Measurements from ENCODE around the gene C19orf44.
"Not testable (repeated sequence)": the region's sequence is repeated elsewhere in the genome, so short reads cannot be mapped to it uniquely, and the experiment has no call there.

Gene C19orf44

DNA sequence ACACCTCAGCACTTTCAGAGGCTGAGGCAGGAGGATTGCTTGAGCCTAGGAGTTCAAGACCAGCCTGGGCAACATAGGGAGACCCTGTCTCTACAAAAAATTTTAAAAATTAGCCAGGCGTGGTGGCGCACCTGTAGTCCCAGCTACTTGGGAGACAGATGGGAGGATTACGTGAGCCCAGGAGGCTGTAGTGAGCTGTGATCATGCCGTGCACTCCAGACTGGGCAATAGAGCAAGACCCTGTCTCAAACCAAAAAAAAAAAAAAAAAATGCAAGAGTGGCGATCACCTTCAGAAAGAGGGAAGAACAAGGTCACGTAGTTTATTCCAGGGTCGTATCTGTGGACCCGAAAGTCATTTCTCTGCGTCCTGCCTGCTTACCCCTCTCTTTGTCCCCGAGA lies 16.4 kb downstream of the C19orf44 start:
- not testable (repeated sequence) for H2BK15ac ChIP-seq (replicated peaks; ENCODE audit: low read depth); H4K5ac ChIP-seq (ENCODE audit: low read length); H3K79me2 ChIP-seq (ENCODE audit: control insufficient read depth, insufficient read depth, low read length); H3K4me1 ChIP-seq (ENCODE audit: control insufficient read depth, low read depth, low read length); H3K9ac ChIP-seq (ENCODE audit: low read length); H3K36me3 ChIP-seq (ENCODE audit: control insufficient read depth, insufficient read depth, low read length); H3K4ac ChIP-seq (ENCODE audit: low read depth, low read length); H3K27ac ChIP-seq (ENCODE audit: low read depth, low read length); H3K79me1 ChIP-seq (ENCODE audit: low read length); H3K4me3 ChIP-seq (ENCODE audit: low read length); H3K23ac ChIP-seq (ENCODE audit: low read length); H2BK120ac ChIP-seq (ENCODE audit: low read depth, low read length); H3K4me2 ChIP-seq (ENCODE audit: low read length); H3K56ac ChIP-seq (ENCODE audit: low read length); H4K8ac ChIP-seq (ENCODE audit: low read depth, low read length); H2AK5ac ChIP-seq (ENCODE audit: low read length); DNase-seq; H3K18ac ChIP-seq (ENCODE audit: low read length); H3K27me3 ChIP-seq (ENCODE audit: insufficient read depth, low read length, poor library complexity); H2BK5ac ChIP-seq (ENCODE audit: low read length)
- no CpG with 5 or more reads among the region's 10 CpGs for WGBS (ENCODE audit: extremely low coverage, insufficient coverage, low lambda C conversion rate)

DNA sequence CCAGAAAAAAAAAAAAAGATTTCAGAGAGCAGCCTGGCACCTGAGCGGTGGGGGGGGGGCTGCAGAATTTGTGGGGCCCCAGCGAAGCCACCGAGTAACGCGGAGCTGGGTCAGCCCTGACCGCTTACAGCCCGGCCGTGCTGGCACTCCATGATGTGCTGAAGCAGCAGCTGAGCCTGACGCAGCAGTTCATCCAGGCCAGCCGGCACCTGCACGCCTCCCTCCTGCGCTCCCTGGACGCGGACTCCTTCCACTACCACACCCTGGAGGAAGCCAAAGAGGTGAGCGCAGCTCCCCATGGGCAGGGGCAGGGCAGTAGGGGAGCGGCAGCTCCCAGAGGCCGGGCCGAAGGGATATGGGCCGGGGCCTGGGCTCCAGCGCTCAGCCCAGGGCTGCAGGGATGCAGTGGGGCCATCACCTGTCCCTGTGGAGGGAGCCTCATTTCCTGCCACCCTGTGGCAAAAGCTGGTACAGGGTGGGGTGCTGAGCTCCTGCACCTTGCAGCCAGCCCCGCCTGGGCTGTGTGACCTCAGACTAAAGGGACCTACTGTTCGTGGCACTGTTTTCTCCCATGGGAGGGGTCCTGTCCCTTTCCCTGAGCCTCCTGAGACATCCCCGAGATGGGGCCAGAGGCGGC lies 18.3 kb downstream of the C19orf44 start:
- H3K27me3 ChIP-seq (ENCODE audit: insufficient read depth, low read length, poor library complexity) = no peaks in the 10 kb centered on the region
- no peak overlapping the region for H3K18ac ChIP-seq (ENCODE audit: low read length)
- no peak overlapping the region for H3K23ac ChIP-seq (ENCODE audit: low read length)
- H3K4me3 ChIP-seq (ENCODE audit: low read length) = no peak overlapping the region
- H2BK15ac ChIP-seq (replicated peaks; ENCODE audit: low read depth) = no peak overlapping the region
- H4K5ac ChIP-seq (ENCODE audit: low read length) = no peak overlapping the region
- H3K36me3 ChIP-seq (ENCODE audit: control insufficient read depth, insufficient read depth, low read length) = peaks cover 14% of the 10 kb centered on the region
- no peaks in the 10 kb centered on the region for H3K4me1 ChIP-seq (ENCODE audit: control insufficient read depth, low read depth, low read length)
- H3K79me2 ChIP-seq (ENCODE audit: control insufficient read depth, insufficient read depth, low read length) = no peaks in the 10 kb centered on the region
- H2BK5ac ChIP-seq (ENCODE audit: low read length) = no peak overlapping the region
- H3K9ac ChIP-seq (ENCODE audit: low read length) = no peak overlapping the region
- H3K4me2 ChIP-seq (ENCODE audit: low read length) = no peak overlapping the region
- no peak overlapping the region for H2AK5ac ChIP-seq (ENCODE audit: low read length)
- no CpG with 5 or more reads among the region's 24 CpGs for WGBS (ENCODE audit: extremely low coverage, insufficient coverage, low lambda C conversion rate)
- no peaks in the 10 kb centered on the region for H3K79me1 ChIP-seq (ENCODE audit: low read length)
- no peak overlapping the region for H4K8ac ChIP-seq (ENCODE audit: low read depth, low read length)
- H3K4ac ChIP-seq (ENCODE audit: low read depth, low read length) = no peak overlapping the region
- no peak overlapping the region for H3K27ac ChIP-seq (ENCODE audit: low read depth, low read length)
- no peak overlapping the region for H3K56ac ChIP-seq (ENCODE audit: low read length)
- H2BK120ac ChIP-seq (ENCODE audit: low read depth, low read length) = no peak overlapping the region
- peak; percentile 20 for DNase-seq

DNA sequence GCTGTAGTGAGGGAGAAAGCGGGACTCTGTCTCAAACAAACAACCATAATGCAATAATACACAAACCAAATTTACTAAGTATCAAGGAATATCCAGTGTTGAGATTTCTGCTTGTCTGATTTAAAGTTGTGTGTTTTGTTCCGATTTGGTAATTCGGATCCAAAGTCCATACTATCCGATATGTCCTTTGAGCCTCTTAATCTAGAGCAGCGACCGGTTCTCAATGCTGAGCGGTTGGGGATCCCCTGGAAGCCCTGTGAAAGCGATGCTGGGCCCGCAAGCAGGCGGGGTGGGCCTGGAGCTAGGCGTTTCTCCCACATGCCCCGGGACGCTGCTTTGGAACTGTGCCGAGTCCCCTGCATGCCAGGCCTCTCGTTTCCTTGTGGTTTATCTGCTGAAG lies 20.2 kb downstream of the C19orf44 start:
- Histone ChIP-seq H3K27me3 (ENCODE audit: insufficient read depth, low read length, poor library complexity) (no peaks in the 10 kb centered on the region), H3K23ac (ENCODE audit: low read length) (no peak overlapping the region), H2BK5ac (ENCODE audit: low read length) (no peak overlapping the region), H3K4me1 (ENCODE audit: control insufficient read depth, low read depth, low read length) (no peaks in the 10 kb centered on the region), H3K27ac (ENCODE audit: low read depth, low read length) (no peak overlapping the region), H3K9ac (ENCODE audit: low read length) (no peak overlapping the region), H3K36me3 (ENCODE audit: control insufficient read depth, insufficient read depth, low read length) (peaks cover 17% of the 10 kb centered on the region), H3K4ac (ENCODE audit: low read depth, low read length) (no peak overlapping the region), H4K8ac (ENCODE audit: low read depth, low read length) (no peak overlapping the region), H2BK120ac (ENCODE audit: low read depth, low read length) (no peak overlapping the region), H3K56ac (ENCODE audit: low read length) (no peak overlapping the region), H3K18ac (ENCODE audit: low read length) (no peak overlapping the region), H2AK5ac (ENCODE audit: low read length) (no peak overlapping the region), H3K4me2 (ENCODE audit: low read length) (no peak overlapping the region), H3K79me2 (ENCODE audit: control insufficient read depth, insufficient read depth, low read length) (no peaks in the 10 kb centered on the region), H4K5ac (ENCODE audit: low read length) (no peak overlapping the region), H2BK15ac (replicated peaks; ENCODE audit: low read depth) (no peak overlapping the region), H3K79me1 (ENCODE audit: low read length) (no peaks in the 10 kb centered on the region), H3K4me3 (ENCODE audit: low read length) (no peak overlapping the region)
- no CpG with 5 or more reads among the region's 15 CpGs for WGBS (ENCODE audit: extremely low coverage, insufficient coverage, low lambda C conversion rate)
- DNase-seq = no peak

DNA sequence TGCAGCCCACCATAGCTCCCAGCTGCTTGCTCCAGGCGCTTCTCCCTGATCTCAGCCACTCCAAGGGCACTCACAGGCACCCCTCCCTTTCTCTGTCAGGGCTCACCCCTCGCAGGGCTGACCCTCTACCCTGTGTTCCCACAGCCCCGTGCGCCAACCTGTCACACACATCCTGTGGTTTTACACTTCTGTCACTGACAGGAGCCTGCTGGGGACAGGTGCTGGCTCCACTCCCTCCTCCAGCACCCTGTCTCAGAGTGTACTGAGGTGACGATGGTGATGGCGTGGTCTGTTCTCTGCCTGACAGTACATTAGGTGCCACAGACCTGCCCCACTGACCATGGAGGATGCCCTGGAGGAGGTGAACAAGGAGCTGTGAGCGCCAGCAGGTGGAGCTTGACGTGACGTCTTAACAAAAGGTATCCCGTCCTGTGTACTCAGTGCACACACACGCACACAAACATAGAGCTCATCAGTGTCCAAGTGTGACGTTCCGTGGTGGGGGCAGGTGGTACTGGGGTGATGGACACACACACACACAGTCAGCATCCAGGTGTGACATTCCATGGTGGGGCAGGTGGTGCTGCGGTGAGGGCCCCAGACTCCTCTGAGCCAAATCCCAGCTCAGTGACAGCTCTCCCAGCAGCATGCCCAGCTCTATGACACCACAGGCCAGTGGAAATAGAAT lies 20.9 kb downstream of the C19orf44 start:
- Histone ChIP-seq H4K8ac (ENCODE audit: low read depth, low read length) (no peak overlapping the region), H3K4me2 (ENCODE audit: low read length) (no peak overlapping the region), H3K4me3 (ENCODE audit: low read length) (no peak overlapping the region), H3K79me1 (ENCODE audit: low read length) (no peaks in the 10 kb centered on the region), H3K36me3 (ENCODE audit: control insufficient read depth, insufficient read depth, low read length) (peaks cover 17% of the 10 kb centered on the region), H2AK5ac (ENCODE audit: low read length) (no peak overlapping the region), H3K4me1 (ENCODE audit: control insufficient read depth, low read depth, low read length) (no peaks in the 10 kb centered on the region), H4K5ac (ENCODE audit: low read length) (no peak overlapping the region), H3K23ac (ENCODE audit: low read length) (no peak overlapping the region), H2BK5ac (ENCODE audit: low read length) (no peak overlapping the region), H3K27ac (ENCODE audit: low read depth, low read length) (no peak overlapping the region), H2BK120ac (ENCODE audit: low read depth, low read length) (no peak overlapping the region), H2BK15ac (replicated peaks; ENCODE audit: low read depth) (no peak overlapping the region), H3K56ac (ENCODE audit: low read length) (no peak overlapping the region), H3K18ac (ENCODE audit: low read length) (no peak overlapping the region), H3K79me2 (ENCODE audit: control insufficient read depth, insufficient read depth, low read length) (no peaks in the 10 kb centered on the region), H3K9ac (ENCODE audit: low read length) (no peak overlapping the region), H3K4ac (ENCODE audit: low read depth, low read length) (no peak overlapping the region), H3K27me3 (ENCODE audit: insufficient read depth, low read length, poor library complexity) (no peaks in the 10 kb centered on the region)
- whole genome bisulfite sequencing (ENCODE audit: extremely low coverage, insufficient coverage, low lambda C conversion rate) = no CpG with 5 or more reads among the region's 14 CpGs
- no peak for DNase-seq

DNA sequence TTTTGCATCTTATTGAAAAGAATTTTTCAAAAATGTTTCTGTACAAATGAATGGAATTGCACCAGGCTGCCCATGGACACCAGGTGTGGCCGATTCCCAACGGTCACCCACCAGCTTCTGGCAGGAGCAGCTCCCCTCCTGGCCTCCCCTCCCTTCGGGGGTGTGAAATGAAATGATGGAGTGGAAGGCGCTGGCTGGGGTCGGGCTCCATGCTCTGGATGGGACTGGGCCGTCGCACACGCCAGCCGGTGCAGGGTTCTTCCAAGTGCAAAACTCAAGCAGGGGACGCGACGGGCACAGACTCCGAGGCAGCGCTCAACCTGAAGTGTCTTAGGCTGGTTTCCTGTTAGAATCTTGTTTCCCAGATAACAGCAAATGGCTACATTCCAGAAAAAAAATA lies 21.9 kb downstream of the C19orf44 start:
- H2BK5ac ChIP-seq (ENCODE audit: low read length) = no peak overlapping the region
- H3K27ac ChIP-seq (ENCODE audit: low read depth, low read length) = no peak overlapping the region
- no peak overlapping the region for H4K8ac ChIP-seq (ENCODE audit: low read depth, low read length)
- H3K79me2 ChIP-seq (ENCODE audit: control insufficient read depth, insufficient read depth, low read length) = no peaks in the 10 kb centered on the region
- H2BK120ac ChIP-seq (ENCODE audit: low read depth, low read length) = no peak overlapping the region
- no peak overlapping the region for H3K56ac ChIP-seq (ENCODE audit: low read length)
- H3K79me1 ChIP-seq (ENCODE audit: low read length) = no peaks in the 10 kb centered on the region
- no peaks in the 10 kb centered on the region for H3K27me3 ChIP-seq (ENCODE audit: insufficient read depth, low read length, poor library complexity)
- no peak overlapping the region for H3K9ac ChIP-seq (ENCODE audit: low read length)
- no CpG with 5 or more reads among the region's 14 CpGs for WGBS (ENCODE audit: extremely low coverage, insufficient coverage, low lambda C conversion rate)
- DNase-seq = no peak
- no peaks in the 10 kb centered on the region for H3K4me1 ChIP-seq (ENCODE audit: control insufficient read depth, low read depth, low read length)
- H3K4me3 ChIP-seq (ENCODE audit: low read length) = no peak overlapping the region
- H3K23ac ChIP-seq (ENCODE audit: low read length) = no peak overlapping the region
- H3K36me3 ChIP-seq (ENCODE audit: control insufficient read depth, insufficient read depth, low read length) = peaks cover 19% of the 10 kb centered on the region
- no peak overlapping the region for H4K5ac ChIP-seq (ENCODE audit: low read length)
- no peak overlapping the region for H2AK5ac ChIP-seq (ENCODE audit: low read length)
- no peak overlapping the region for H3K18ac ChIP-seq (ENCODE audit: low read length)
- H2BK15ac ChIP-seq (replicated peaks; ENCODE audit: low read depth) = no peak overlapping the region
- no peak overlapping the region for H3K4me2 ChIP-seq (ENCODE audit: low read length)
- H3K4ac ChIP-seq (ENCODE audit: low read depth, low read length) = no peak overlapping the region

Data from mesendoderm (in vitro differentiated cells).